EH (cell line): ENCODE measurements around the gene NDUFA1.
"Not testable (repeated sequence)": the region's sequence is repeated elsewhere in the genome, so short reads cannot be mapped to it uniquely, and the experiment has no call there.

Experiments
- DNase-seq: peaks from one replicate; pipeline ENCODE4 v3.0.0-alpha.2; 2015; ENCODE audit warnings: low read depth

Gene NDUFA1

GRCh38 chrX:119900976-119901375, 29.3 kb downstream of the NDUFA1 start:
- DNase-seq, result no peak

- DNase-seq, result no peak
Measured at GRCh38 chrX:119916310-119916709, 44.7 kb downstream of the NDUFA1 start.

- DNase-seq, result no peak
Measured at GRCh38 chrX:119917877-119918276, 46.2 kb downstream of the NDUFA1 start.

- DNase-seq, result no peak
Measured at GRCh38 chrX:119919835-119920585, 48.4 kb downstream of the NDUFA1 start.

GRCh38 chrX:119922391-119922790, 50.8 kb downstream of the NDUFA1 start:
- not testable (repeated sequence) for DNase-seq
